Stimulated activated CD4-positive, alpha-beta T cell treated with anti-CD3 and anti-CD28 coated beads, Interleukin-1b, Interleukin-23, amount 100 ng/mL, for 24 hours (primary cell): Measurements from ENCODE around the gene ARHGDIG.

Experiments
- DNase-seq, 4 experiments: peaks; one replicate each; pipeline ENCODE4 v3.0.0-alpha.2; 2020; ENCODE audit warnings: low read depth in 4 of 4, low spot score in 1 of 4

The ARHGDIG gene

GRCh38 chr16:279531-279930, 860 bp upstream of the ARHGDIG start:
- DNase-seq: no peak

GRCh38 chr16:280005-280460, 358 bp upstream of the ARHGDIG start:
- DNase-seq: no peak

- no peak for DNase-seq
Observed at GRCh38 chr16:280991-281659, 734 bp downstream of the ARHGDIG start.

GRCh38 chr16:281660-282255, 1.4 kb downstream of the ARHGDIG start:
- DNase-seq: no peak

- DNase-seq: no peak
Observed at GRCh38 chr16:282491-282890, 2.1 kb downstream of the ARHGDIG start.

- DNase-seq: no peak
Observed at GRCh38 chr16:283033-283805, 2.8 kb downstream of the ARHGDIG start, which contains the start of gene PDIA2. TSS of gene PDIA2 (plus strand) at chr16:283164. CDS start at chr16:283170, 6 bp downstream.

- no peak for DNase-seq
Observed at GRCh38 chr16:284204-285120, 4.1 kb downstream of the ARHGDIG start.

GRCh38 chr16:285146-286055, 5.0 kb downstream of the ARHGDIG start:
- no peak for DNase-seq

GRCh38 chr16:286491-287297, 6.3 kb downstream of the ARHGDIG start:
- DNase-seq: no peak

GRCh38 chr16:287298-287811, 7.0 kb downstream of the ARHGDIG start:
- DNase-seq: no peak

- no peak for DNase-seq
Observed at GRCh38 chr16:287981-288920, 7.9 kb downstream of the ARHGDIG start.

- DNase-seq: no peak
Observed at GRCh38 chr16:289395-289997, 9.1 kb downstream of the ARHGDIG start.

- DNase-seq: no peak
Observed at GRCh38 chr16:290015-290680, 9.8 kb downstream of the ARHGDIG start.

- DNase-seq: no peak
Observed at GRCh38 chr16:290681-291405, 10.5 kb downstream of the ARHGDIG start.

GRCh38 chr16:291539-291938, 11.1 kb downstream of the ARHGDIG start:
- no peak for DNase-seq
